Skin epidermis (tissue), 12 donors: ENCODE results near the gene CDH23.
"Not testable (repeated sequence)": the region's sequence is repeated elsewhere in the genome, so short reads cannot be mapped to it uniquely, and the experiment has no call there.

Experiments used
- H3K27ac ChIP-seq, 21 experiments: fragments of 200-600 bp; sonication (generic) in 11 of 21; one replicate each; pipeline ENCODE4 v1.5.0; 2020; ENCODE audit warnings: mild to moderate bottlenecking in 3 of 21, inconsistent platforms in 2 of 21, moderate library complexity in 2 of 21
- H3K4me3 ChIP-seq, 7 experiments: fragments of 200-600 bp; sonication (generic) in 2 of 7; one replicate each; pipeline ENCODE4 v1.5.0; 2020; ENCODE audit warnings: inconsistent platforms in 2 of 7, mild to moderate bottlenecking in 2 of 7, moderate library complexity in 1 of 7

Gene CDH23

DNA sequence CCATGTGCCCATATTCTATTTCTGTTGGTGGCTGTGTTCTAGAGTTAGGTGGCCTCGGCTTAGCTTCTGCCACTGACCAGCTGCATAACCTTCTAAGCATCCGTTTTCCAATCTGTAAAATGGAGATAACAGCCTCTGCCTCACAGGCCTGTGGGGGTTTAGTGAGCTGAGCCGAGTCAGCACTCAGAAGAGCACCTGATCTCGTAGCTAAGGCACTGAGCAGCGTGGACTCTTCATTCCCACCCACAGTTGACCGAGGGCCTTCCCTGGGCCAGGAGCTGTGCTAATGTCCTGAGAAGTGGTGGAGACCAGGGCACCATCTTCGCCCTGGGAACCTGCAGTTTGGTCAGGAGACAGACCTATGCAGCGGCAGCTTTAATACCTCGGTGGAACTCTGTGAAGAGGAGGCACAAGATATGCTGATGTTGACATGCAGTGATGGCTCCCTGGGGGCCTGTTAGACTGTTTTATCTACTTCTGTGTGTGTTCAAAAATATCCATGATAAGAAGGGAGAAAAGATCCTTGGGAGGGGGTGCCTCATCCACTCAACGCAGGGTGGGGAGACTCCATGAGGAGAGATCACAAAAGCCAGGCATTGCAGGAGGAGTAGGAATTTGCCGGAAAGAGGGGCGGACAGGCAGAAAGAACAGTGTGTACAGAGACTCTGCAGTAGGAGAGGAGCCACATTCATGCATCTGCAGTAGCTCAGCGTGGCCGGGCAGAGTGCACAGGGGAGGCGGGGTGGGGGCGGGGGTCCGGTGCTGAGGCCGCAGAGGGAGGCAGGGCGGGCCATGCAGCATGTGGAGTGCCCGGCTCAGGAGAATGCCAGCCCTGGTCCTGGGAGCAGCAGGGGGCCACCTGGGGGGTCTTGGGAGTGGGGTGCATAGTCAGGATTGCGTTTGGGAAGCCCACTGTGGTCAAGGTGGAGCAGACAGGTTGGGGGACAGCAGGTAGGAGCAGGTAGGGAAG lies 186.1 kb downstream of the CDH23 start:
- Histone ChIP-seq H3K27ac (no peak overlapping the region), H3K4me3 (no peak overlapping the region)

DNA sequence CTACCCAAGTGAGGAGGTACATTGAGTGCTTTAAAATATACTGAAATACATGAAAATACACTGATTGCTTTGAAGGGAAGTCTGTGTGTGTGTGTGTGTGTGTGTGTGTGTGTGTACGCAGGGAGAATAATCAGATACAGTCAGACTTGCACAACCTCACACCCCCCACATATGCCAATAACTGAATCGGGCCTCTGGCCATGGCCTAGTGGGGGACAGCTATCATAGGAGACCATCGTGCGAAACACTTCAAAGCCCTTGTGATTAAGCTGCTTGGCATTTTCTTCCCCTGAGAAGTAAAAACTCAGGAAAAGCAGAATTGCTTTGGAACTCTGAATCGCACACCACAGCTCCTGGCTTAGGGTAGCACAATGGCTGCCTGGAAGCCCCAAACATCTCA lies 187.7 kb downstream of the CDH23 start:
- H3K27ac ChIP-seq, result peak overlapping the region in 2 of 21 experiments; percentile 19 to 48
- no peak overlapping the region for H3K4me3 ChIP-seq

DNA sequence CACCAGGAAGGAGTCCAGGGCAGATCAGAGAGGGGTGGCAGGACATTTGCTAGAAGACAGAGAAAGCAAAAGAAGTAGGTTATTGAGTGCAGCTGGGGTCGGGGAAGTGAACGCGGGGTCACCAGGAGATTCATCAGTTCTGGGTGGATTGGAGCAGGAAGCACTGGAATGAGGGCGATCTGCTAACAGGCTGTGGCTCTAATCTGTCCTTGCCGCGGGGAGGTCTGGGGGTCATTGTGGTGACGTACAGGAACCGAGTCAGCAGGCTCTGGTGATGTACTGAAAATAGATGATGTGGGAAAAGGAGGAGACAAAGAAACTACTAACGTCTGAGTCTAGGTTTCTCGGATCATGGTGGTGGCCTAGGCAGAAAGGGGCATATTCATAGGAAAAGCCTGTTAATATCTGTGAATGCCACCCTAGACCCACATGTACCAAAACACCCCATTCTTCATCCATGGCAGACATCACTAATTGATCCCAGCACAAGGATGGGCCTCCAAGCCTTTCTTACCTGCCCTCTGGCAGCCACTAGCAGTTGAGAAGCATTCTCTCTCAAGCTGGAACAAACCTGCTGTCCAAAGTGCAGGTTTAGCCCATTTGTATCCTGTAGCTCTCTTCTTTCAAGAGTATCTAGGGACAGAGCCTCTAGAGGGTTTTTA lies 188.3 kb downstream of the CDH23 start:
- Histone ChIP-seq H3K4me3 (no peak overlapping the region), H3K27ac (peak overlapping the region in 4 of 21 experiments; percentile 2 to 48 (median 16))

DNA sequence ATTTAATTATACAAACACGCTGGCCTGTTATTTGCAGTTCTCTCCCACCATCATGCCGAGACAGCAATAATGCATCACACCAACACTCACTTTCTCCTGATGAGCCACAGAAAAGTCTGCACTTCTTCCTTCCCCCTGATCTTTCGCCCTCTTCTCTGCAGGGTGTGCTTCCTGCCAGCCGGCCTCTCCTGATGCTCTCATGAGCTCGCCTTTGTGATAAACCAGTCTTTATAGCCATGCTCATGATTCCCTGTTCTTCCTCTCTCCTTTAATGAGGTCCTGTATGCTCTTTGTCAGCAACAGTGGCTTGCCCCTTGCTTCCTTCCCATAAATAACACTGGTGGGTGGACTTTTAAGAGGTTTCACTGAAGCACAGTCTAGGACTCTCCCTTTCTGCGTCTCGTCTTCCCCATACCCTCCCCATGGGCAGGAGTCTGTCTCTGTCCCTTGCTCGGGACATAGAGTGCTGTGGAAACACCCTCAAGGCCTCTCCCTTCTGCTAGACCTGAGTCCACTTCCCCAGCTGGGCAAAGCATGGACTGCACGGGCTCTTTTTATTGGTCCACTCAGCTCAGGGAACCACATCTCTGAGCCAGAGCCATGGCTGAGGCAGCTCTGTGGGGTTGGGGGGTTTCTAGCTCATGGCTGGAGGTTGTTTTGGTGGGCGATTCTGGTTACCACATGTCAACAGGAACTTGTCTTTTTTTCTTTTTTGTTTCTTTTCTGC lies 189.0 kb downstream of the CDH23 start:
- no peak overlapping the region for H3K4me3 ChIP-seq
- H3K27ac ChIP-seq, result peak overlapping the region in 3 of 21 experiments; percentile 2 to 48 (median 36)

DNA sequence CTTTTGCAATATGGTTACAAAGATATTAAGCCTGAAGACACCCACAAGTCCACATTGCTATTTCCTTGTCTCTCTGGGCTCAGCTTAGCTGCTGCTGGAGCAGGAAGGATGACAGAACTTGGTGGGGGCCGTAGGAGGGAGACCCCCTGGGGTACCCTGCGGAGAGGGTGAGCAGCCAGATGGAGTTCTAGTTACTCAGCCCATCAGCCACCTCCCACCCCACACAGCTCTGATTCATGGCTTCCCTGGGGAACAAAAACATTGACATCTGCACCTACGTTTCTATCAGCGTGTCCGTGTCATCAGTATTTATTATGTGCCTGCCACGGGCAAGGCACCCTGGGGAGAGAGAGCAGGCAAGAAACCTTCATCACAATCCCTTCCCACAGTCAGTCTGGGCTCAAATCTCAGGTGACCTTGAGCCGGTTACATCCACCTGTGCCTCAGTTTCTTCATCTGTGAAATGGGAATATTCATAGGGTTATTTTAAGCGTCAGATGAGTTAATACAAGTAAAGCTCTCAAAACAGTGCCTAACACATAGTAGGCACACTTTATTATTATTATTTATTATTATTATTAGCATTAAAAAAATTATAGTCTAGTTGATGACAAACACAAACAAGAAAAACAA lies 191.3 kb downstream of the CDH23 start:
- no peak overlapping the region for H3K27ac ChIP-seq
- no peak overlapping the region for H3K4me3 ChIP-seq

DNA sequence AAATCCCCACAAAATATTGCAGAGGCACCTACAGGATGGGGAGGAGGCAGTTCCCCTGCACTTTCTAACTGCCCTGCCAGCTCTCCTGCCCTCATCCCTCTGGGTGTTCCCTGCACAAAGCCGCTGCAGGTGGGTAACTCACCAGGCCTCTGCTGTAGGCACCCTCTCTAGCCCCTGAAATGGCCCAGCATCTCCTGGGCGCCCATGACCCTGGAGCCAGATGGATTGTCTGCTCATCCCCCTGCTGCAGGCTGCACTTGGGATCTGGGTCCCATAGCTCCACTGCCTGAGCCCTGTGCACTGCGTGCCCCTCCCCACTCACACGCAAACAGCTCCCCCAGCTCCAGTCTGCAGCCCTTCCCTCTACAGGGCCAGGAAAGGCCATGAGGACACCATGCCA lies 192.0 kb downstream of the CDH23 start:
- Histone ChIP-seq H3K27ac (no peak overlapping the region), H3K4me3 (no peak overlapping the region)

DNA sequence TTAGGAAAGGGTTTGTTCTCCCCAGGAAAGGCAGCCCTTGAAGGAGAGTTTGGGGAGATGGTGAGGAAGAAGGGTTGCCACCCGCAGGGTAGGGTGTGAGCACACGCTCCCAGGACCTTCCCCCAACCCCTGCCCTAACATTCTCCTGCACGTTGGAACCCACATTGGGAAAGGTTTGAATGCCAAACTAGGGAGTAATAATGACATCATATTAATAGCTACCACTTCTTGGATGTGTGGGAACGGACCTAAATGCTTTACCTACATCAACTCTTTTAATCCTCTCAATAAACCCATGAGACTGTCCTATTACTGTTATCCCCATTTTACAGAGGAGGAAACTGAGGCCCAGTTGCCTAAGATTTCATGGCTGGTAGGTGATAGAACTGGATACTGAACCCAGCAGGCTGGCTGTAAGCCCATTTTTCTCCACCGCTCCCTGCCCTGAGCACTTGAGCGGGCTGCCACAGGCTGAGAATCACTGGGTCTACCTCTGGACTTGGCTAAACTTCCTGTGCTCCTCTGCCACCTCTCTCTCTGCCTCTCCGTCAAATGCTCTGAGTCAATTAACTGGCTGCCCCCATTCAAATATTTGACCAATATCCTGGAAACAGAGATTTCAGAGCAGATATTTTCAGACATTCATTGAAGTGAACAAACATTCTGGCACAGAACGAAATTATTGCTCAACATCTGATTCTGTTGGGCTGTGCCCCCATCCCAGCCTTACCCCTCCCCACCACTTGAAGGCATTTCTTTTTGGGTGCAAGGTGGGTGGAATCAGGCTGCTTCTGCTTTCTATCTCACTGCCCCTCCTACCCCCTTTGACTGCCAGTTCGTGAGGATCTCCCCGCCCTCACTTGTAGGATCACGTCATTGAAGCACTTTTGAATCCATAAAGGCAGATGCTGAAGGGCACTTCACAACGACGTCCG lies 193.2 kb downstream of the CDH23 start:
- Histone ChIP-seq H3K4me3 (no peak overlapping the region), H3K27ac (peak overlapping the region in 3 of 21 experiments; percentile 9 to 49 (median 39))

DNA sequence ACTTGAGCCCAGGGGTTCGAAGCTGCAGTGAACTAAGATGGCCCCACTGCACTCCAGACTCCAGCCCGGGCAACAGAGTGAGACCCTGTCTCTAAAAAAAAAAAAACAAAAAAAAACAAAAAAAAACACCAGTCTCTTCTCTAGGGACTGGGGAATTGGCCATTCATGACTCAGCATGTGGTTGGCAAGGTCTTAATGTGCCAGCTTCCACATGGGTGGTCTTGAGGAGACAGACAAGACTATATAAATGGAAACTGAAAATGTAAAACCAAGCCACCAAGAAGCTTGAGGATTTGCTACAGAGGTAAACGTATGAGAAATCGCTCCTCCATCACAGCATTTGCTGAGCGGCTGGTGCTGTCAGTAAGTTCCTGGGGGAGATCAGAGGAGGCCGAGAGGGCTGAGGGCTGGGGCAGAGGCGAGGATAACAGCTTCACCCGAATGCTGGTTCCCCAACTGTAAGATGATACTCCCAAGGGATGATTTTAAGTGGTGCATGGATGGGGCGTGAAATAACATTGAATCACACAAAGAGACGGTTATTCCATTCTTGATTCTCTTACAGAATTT lies 194.1 kb downstream of the CDH23 start:
- Histone ChIP-seq H3K4me3 (no peak overlapping the region), H3K27ac (peak overlapping the region in 2 of 21 experiments; percentile 9 to 27)

DNA sequence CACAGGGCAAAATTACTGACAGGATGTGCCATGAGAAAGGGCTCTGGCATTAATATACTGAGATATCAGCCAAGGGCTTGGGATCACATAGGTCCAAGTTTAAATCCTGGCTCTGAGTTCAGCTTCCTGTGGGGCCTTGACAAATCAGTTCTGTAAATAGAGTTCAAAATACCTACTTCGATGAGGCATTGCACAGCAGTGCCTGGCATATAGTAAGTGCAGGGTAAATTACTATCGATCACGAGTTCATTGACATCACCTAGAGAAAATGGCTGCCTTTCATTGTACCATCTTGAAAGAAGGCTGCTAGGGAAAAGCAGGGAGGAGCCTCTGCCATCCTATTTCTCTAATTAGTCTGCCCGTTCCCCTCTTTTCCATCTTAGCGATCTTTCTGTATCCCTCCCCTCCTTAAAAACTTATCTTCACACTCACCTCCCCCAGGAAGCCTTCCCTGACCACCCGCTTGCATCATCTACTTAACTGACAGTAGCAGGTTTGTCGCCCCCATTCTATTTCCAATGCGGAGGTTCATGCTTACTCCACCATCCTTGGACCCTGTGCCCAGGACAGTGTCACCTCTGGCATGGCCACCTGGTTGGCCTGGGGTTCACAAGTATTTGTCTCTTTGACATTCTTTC lies 198.3 kb downstream of the CDH23 start:
- Histone ChIP-seq H3K27ac (peak overlapping the region in 1 of 21 experiments; percentile 14), H3K4me3 (no peak overlapping the region)

DNA sequence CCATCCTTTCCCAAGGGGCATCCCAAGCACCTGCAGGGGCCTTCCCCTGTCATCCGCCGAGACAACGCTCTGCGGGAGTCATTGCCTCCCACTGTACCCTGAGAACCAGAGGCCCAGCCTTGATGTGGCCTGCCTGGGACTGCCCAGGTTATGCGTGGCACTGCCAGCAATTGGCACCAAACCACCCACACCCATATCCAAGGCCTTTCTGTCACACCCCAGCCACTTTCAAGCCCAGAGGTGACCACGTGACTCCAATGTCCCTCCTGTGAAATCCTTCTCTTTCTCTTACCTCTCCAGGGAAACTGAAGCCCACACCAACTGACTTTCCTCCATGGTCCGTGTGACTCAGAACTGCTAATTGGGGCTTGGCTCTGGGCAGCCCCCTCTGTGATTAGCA lies 198.9 kb downstream of the CDH23 start:
- no peak overlapping the region for H3K4me3 ChIP-seq
- H3K27ac ChIP-seq, result peak overlapping the region in 1 of 21 experiments; percentile 14

DNA sequence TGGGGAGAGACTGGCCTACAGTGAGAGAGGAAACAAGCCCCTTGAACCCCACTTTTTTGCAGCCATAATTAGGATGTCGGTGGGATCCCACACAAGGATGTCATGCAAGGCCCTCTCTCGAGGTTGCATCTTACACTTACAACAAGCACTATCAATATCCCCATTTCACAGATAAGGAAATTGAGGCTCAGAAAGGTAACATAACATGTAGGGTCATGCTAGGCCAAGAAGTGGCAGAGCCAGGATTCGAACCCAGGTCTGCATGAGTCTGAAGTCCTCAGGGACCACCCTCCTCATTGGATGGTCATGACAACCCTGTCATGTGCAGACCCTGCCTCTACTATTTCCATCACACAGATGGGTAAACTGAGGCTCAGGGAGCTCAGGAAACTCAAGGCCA lies 199.4 kb downstream of the CDH23 start:
- Histone ChIP-seq H3K4me3 (no peak overlapping the region), H3K27ac (peak overlapping the region in 4 of 21 experiments; percentile 14 to 89 (median 84))

DNA sequence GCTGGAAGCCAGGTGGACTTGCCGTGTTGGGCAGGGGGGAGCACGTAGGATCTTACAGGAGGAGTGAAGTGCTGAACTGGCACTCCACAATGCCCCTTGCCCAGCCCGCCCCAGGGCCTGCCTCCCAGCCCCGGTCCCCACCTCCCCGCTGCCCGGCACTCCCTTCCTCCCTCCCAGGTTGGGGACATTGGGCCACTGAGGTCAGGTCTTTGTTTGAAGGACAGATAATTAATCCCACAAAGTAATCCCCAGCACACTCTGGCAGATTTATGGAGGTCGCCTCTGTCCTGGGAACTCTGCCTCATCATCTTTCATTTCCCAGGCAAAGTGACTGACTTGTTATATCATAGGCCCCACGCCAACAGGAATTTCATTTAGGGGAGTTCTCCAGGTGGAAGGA lies 200.0 kb downstream of the CDH23 start:
- Histone ChIP-seq H3K4me3 (no peak overlapping the region), H3K27ac (peak overlapping the region in 13 of 21 experiments; percentile 72 to 90 (median 85))

DNA sequence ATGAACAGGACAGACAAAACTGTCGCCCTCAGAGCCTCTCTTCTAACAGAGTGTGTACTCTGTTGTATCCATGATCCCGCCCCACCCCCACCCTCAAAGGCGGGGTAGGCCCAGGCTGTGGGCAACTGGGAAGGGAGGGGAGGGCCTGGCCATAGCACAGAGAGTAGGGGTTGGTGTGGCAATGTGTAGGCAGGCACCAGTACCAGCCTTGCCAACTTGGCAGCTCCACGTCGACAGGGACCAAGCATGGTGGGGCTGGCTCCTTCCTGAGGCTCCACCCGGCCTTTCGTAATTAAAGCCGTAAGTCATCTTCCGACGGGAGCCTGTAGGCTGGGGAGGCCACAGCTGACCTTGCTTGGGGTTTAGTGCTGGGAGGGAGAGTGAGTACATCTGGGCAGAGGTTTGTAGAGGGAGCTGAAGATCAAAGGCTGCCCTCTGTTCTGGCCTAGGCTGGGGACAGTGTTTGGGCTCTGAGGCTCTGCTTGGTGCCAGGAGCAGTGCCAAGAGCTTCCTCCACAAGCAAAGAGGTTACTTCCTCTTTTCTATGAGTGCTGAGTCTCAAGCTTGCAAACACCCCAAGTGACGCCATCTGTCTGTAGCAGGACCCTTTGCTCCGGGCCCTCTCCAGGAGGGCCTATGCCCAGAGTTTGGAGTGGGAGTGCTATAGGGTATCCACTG lies 201.2 kb downstream of the CDH23 start:
- H3K4me3 ChIP-seq, result no peak overlapping the region
- peak overlapping the region in 20 of 21 experiments; percentile 72 to 92 (median 84) for H3K27ac ChIP-seq

DNA sequence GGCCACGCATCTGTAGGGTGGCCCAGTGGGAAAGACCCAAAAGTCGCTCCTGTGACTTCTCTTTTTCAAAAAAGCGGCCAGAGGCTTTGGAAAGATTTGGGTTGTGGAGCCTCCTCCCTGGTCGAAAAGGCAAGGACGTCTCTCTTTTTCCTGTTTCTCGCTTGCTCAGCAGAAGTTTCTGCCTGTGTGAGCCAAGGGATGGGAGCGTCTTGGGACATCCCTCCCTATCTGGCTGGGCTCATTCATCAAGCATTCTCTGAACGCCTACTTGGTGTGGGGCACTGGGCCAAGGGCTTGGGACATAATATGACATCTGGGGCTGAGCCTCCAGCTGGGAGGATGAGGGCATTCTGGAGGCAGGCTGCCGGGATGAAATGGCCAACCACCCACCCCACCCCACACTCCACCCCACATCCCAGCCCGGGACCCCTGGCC lies 201.9 kb downstream of the CDH23 start:
- Histone ChIP-seq H3K4me3 (no peak overlapping the region), H3K27ac (peak overlapping the region in 20 of 21 experiments; percentile 72 to 92 (median 84))

DNA sequence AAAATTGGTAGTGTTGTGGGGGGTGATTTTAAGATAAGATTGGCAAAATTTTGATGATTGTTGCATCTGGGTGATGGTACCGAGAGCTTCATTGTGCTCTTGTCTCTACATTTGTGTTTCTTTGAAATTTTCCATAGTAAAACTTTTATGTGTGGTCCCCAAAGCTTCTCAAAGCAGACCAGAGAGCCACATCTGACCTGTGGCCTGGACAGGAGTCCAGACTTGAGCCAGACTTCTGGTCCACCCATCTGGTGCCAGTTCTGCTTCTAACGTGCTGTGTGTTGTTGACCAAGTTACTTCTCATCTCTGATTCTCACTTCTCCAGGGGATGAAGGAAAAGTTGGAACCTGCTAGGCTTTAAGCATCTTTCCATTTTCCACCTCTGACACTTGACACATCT lies 202.8 kb downstream of the CDH23 start:
- Histone ChIP-seq H3K27ac (peak overlapping the region in 11 of 21 experiments; percentile 34 to 92 (median 86)), H3K4me3 (no peak overlapping the region)

DNA sequence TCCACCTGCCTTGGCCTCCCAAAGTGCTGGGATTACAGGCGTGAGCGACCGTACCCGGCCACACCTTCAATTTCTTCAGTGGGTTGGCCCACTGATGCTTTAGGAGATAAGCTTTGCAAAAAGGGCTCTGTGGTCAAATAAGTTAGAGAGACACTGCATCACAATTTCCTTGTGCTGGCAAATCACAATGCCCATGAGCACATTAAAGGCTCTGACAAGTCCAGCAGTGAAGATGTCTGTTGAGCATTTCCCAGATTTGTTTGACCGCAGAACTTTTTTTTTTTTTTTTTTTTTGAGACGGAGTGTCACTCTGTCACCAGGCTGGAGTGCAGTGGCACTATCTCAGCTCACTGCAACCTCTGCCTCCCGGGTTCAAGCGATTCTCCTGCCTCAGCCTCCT lies 203.5 kb downstream of the CDH23 start:
- H3K4me3 ChIP-seq, result not testable (repeated sequence)
- H3K27ac ChIP-seq, result peak overlapping the region in 18 of 21 experiments; percentile 8 to 89 (median 58)

DNA sequence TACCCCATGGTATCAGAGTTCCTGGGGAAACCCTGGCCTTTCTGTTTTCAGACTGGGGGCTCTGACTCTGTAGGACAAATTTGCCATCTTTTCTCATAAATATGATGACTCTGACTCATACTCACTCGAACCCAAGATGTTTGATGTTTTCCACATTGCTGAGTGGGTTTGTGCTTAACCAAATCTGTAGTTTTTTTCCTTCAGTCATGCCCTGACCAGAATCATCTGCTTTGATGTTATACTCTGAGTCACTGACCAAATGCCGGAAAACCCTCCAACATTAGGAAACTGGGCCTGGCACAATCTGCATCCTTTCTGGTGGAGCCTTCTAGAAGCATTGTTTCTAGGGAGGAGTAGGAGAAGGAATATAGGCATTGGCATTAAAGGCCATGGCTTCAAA lies 204.1 kb downstream of the CDH23 start:
- H3K4me3 ChIP-seq, result no peak overlapping the region
- H3K27ac ChIP-seq, result peak overlapping the region in 16 of 21 experiments; percentile 14 to 89 (median 60)
